Measurements from ENCODE around the gene S100A8. TPM values are rescaled to one million over a fixed set of nuclear protein-coding genes. Genes with fewer than 3 reads are reported as not detected.
A peak's percentile ranks its signal among the peaks of the same experiment; 100 is the strongest.

S100A8 gene
- polyA plus RNA-seq, 3 donors = 4,193 to 30,135 (median 27,689) TPM

DNA sequence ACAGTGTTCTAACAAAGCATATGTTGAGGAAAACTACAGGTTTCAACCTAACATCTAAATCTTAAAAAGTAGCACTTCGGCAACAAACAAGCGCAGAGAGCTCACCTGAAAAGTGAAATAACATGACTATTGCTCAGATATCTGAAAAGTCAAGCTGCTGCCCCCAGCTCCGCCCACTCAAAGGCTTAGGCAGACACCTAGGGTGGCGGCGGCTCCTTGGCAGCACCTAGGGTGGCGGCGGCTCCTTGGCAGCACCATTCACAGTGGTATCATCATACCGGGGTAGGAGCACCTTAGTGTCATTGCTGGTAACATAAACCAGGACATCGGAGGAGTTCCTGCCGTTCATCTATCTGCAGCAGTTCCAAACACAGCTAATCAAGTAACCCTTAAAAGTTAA lies 11.3 kb downstream of the S100A8 start:
- no peak overlapping the region for H3K4me3 Mint-ChIP-seq
- Histone ChIP-seq H3K4me1 (ENCODE audit: control insufficient read depth in 1 of 2, insufficient read depth in 2 of 2, low read length in 2 of 2) (peaks cover 56 to 67% of the 10 kb centered on the region in 2 donors), H3K27ac (ENCODE audit: low read depth in 1 of 2, low read length in 2 of 2) (no peak overlapping the region), H3K79me2 (ENCODE audit: insufficient read depth, low read length) (peaks cover 37% of the 10 kb centered on the region), H3K9me3 (replicated peaks in 1 of 2; ENCODE audit: control insufficient read depth in 1 of 2, insufficient read depth in 1 of 2, low read length in 2 of 2) (peaks cover 0 to 7% of the 10 kb centered on the region in 2 donors), H3K36me3 (replicated peaks in 1 of 2; ENCODE audit: control insufficient read depth in 1 of 2, insufficient read depth in 2 of 2, low read length in 2 of 2) (no peaks in the 10 kb centered on the region), H4K20me1 (ENCODE audit: insufficient read depth, low read length) (no peaks in the 10 kb centered on the region), H3K9ac (ENCODE audit: insufficient read depth, low read length, poor library complexity, severe bottlenecking) (no peak overlapping the region), H3K4me3 (replicated peaks in 1 of 3; ENCODE audit: low read depth in 2 of 3, low read length in 3 of 3) (no peak overlapping the region), H3K4me2 (replicated peaks; ENCODE audit: extremely low read depth, low read length, poor library complexity, severe bottlenecking) (no peak overlapping the region), H2AFZ (ENCODE audit: insufficient read depth, low read depth, low read length, poor library complexity, severe bottlenecking) (no peak overlapping the region), H3K27me3 (ENCODE audit: control insufficient read depth in 2 of 2, insufficient read depth in 2 of 2, low read length in 2 of 2) (no peaks in the 10 kb centered on the region)
- H3K27me3 Mint-ChIP-seq (ENCODE audit: low read depth in 3 of 3) = no peaks in the 10 kb centered on the region
- peaks cover 8 to 11% of the 10 kb centered on the region in 2 donors for H3K36me3 Mint-ChIP-seq
- intact Hi-C loops (cut with micrococcal nuclease) = no loop called here
- peaks cover 17 to 23% (median 20%) of the 10 kb centered on the region in 7 donors for H3K9me3 Mint-ChIP-seq
- peaks cover 66% of the 10 kb centered on the region for H3K4me1 Mint-ChIP-seq
- WGBS (ENCODE audit: insufficient coverage) = 95% methylated on average over 6 of the region's 10 CpGs
- no peak overlapping the region for H3K27ac Mint-ChIP-seq
- no peak for DNase-seq
- TF ChIP-seq, protein P1, sequence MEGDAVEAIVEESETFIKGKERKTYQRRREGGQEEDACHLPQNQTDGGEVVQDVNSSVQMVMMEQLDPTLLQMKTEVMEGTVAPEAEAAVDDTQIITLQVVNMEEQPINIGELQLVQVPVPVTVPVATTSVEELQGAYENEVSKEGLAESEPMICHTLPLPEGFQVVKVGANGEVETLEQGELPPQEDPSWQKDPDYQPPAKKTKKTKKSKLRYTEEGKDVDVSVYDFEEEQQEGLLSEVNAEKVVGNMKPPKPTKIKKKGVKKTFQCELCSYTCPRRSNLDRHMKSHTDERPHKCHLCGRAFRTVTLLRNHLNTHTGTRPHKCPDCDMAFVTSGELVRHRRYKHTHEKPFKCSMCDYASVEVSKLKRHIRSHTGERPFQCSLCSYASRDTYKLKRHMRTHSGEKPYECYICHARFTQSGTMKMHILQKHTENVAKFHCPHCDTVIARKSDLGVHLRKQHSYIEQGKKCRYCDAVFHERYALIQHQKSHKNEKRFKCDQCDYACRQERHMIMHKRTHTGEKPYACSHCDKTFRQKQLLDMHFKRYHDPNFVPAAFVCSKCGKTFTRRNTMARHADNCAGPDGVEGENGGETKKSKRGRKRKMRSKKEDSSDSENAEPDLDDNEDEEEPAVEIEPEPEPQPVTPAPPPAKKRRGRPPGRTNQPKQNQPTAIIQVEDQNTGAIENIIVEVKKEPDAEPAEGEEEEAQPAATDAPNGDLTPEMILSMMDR (IDR thresholded peaks at IDR 0.05) = no peak

DNA sequence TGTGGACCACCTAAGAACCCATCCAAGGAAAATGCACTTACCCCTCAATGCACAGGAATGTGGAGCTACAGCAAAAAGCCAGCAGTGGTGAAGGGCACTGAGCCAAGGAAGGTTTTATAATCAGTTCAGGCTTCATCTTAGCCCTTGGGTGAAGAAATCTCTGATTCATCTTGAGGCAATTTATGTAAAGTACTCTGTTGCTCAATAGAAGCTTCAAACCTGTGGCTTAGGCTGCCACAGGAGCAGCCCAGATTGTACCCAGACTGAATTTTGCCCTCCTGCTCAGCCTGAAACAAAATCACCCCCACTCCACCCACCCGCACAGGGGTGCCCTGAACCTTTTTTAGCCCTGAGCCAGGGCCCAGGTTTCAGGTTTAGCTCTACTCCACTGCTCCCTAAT lies 15.4 kb downstream of the S100A8 start, which contains the start of gene S100A12:
Gene S100A12 (minus strand): TSS at position 111 of the 400 bp plus-strand sequence. CDS start 1,029 bp downstream, outside the sequence.
- peak within 1 kb of the TSS; percentile 58 to 89 for H3K27ac ChIP-seq (ENCODE audit: low read depth in 1 of 2, low read length in 2 of 2)

More for the DNA sequence above, 15.4 kb downstream of the S100A8 start, which contains the start of gene S100A12:
- Histone ChIP-seq H3K9me3 (replicated peaks in 1 of 2; ENCODE audit: control insufficient read depth in 1 of 2, insufficient read depth in 1 of 2, low read length in 2 of 2) (peaks cover 0 to 4% of the 10 kb centered on the region in 2 donors), H4K20me1 (ENCODE audit: insufficient read depth, low read length) (no peaks in the 10 kb centered on the region), H3K9ac (ENCODE audit: insufficient read depth, low read length, poor library complexity, severe bottlenecking) (peak within 1 kb of the TSS; percentile 48), H3K4me1 (ENCODE audit: control insufficient read depth in 1 of 2, insufficient read depth in 2 of 2, low read length in 2 of 2) (peaks cover 88 to 93% of the 10 kb centered on the region in 2 donors), H3K4me3 (replicated peaks in 1 of 3; ENCODE audit: low read depth in 2 of 3, low read length in 3 of 3) (peak within 1 kb of the TSS; percentile 19 to 75 (median 46)), H3K27me3 (ENCODE audit: control insufficient read depth in 2 of 2, insufficient read depth in 2 of 2, low read length in 2 of 2) (no peaks in the 10 kb centered on the region), H3K36me3 (replicated peaks in 1 of 2; ENCODE audit: control insufficient read depth in 1 of 2, insufficient read depth in 2 of 2, low read length in 2 of 2) (no peaks in the 10 kb centered on the region), H3K4me2 (replicated peaks; ENCODE audit: extremely low read depth, low read length, poor library complexity, severe bottlenecking) (peak within 1 kb of the TSS; percentile 83), H2AFZ (ENCODE audit: insufficient read depth, low read depth, low read length, poor library complexity, severe bottlenecking) (peak within 1 kb of the TSS; percentile 38), H3K79me2 (ENCODE audit: insufficient read depth, low read length) (peaks cover 45% of the 10 kb centered on the region)
- H3K4me1 Mint-ChIP-seq = peaks cover 88% of the 10 kb centered on the region
- peaks cover 0 to 6% (median 0%) of the 10 kb centered on the region in 7 donors for H3K9me3 Mint-ChIP-seq
- peak within 1 kb of the TSS; percentile 73 to 88 for H3K4me3 Mint-ChIP-seq
- DNase-seq = peak; percentile 73 to 97 (median 90)
- WGBS (ENCODE audit: insufficient coverage) = no CpG with 5 or more reads among the region's 1 CpG
- H3K27ac Mint-ChIP-seq = peak within 1 kb of the TSS; percentile 91 to 98 (median 97)
- peaks cover 19 to 22% of the 10 kb centered on the region in 2 donors for H3K36me3 Mint-ChIP-seq
- intact Hi-C loops (cut with micrococcal nuclease) = no loop called here
- TF ChIP-seq, protein P1 (IDR thresholded peaks at IDR 0.05) = no peak
- no peaks in the 10 kb centered on the region for H3K27me3 Mint-ChIP-seq (ENCODE audit: low read depth in 3 of 3)

All from CD14-positive monocyte (primary cell).